ENCODE measurements around the gene KIF27.

DNA sequence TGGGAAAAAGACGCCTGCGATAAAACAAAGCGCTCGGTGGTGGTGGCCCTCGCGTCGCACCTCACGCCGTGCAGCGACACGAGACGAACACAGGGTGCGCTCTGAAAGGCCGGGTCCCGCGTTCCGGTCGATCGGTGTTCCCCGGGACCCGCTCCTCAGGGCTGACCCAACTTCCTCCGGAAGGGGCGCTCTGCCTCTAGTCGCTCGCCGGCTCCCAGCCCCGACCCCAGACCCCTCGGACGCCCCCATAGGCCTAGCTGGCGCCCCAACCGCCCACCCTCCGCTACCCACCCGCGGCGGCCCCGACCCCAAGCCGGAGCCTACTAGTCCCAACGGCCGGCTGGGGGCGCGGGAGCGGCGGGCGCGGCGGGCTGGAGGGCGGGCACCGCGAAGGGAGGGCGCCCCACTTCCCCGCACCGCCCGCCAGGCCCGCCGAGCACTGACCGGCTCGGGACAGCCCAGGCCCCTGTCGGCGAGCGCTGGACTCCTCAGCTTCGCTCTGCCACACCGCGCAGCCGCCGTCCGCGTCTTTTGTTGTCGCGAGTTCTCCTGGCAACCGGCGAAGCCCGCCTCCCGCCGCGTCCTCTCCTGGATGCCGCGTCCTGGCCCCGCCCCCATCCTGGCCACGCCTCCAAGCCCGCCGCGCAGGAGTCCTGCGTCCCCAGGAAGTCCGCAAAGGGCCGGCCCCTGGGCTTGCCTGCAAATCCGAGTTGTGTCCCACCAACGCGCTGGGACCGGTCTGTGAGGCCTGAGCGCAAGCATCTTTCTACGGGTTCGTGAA is at the start of gene KIF27:
- TF ChIP-seq, protein P1, sequence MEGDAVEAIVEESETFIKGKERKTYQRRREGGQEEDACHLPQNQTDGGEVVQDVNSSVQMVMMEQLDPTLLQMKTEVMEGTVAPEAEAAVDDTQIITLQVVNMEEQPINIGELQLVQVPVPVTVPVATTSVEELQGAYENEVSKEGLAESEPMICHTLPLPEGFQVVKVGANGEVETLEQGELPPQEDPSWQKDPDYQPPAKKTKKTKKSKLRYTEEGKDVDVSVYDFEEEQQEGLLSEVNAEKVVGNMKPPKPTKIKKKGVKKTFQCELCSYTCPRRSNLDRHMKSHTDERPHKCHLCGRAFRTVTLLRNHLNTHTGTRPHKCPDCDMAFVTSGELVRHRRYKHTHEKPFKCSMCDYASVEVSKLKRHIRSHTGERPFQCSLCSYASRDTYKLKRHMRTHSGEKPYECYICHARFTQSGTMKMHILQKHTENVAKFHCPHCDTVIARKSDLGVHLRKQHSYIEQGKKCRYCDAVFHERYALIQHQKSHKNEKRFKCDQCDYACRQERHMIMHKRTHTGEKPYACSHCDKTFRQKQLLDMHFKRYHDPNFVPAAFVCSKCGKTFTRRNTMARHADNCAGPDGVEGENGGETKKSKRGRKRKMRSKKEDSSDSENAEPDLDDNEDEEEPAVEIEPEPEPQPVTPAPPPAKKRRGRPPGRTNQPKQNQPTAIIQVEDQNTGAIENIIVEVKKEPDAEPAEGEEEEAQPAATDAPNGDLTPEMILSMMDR (IDR thresholded peaks at IDR 0.05; ENCODE audit: low read length), result peak; percentile 35
- no peak for TF ChIP-seq EZH2 (IDR thresholded peaks at IDR 0.05; ENCODE audit: borderline replicate concordance, low read length)

All from OCI-LY1 (cell line).